Skeletal muscle satellite cell (primary cell): Measurements from ENCODE around the gene SMYD3.
"Not testable (repeated sequence)": the region's sequence is repeated elsewhere in the genome, so short reads cannot be mapped to it uniquely, and the experiment has no call there.

ENCODE experiments used
- H3K27me3 ChIP-seq: 2 replicates; pipeline ENCODE4 v1.7.0; 2013; ENCODE audit warnings: low read length; ENCODE audit not compliant: control insufficient read depth, insufficient read depth
- H3K36me3 ChIP-seq: 2 replicates; pipeline ENCODE4 v1.7.0; 2013; ENCODE audit warnings: mild to moderate bottlenecking, control low read depth, low read length; ENCODE audit not compliant: insufficient read depth
- H3K4me1 ChIP-seq: 2 replicates; pipeline ENCODE4 v1.7.0; 2013; ENCODE audit warnings: low read length; ENCODE audit not compliant: control insufficient read depth, insufficient read depth
- H3K4me2 ChIP-seq: 2 replicates; pipeline ENCODE4 v1.7.0; 2013; ENCODE audit warnings: mild to moderate bottlenecking, low read length
- H3K4me3 ChIP-seq: 2 replicates; pipeline ENCODE4 v1.7.0; 2013; ENCODE audit warnings: low read length
- H3K9ac ChIP-seq: 2 replicates; pipeline ENCODE4 v1.7.0; 2013; ENCODE audit warnings: mild to moderate bottlenecking, low read depth, low read length, moderate library complexity
- H3K9me3 ChIP-seq: replicated peaks from 2 replicates; pipeline ENCODE4 v1.7.0; 2013; ENCODE audit warnings: mild to moderate bottlenecking, control low read depth, low read length

The SMYD3 gene

GRCh38 chr1:246338546-246338945 lies 168.5 kb downstream of the SMYD3 start:
- H3K9ac ChIP-seq: no peak overlapping the region
- H3K27me3 ChIP-seq: no peaks in the 10 kb centered on the region
- no peaks in the 10 kb centered on the region for H3K36me3 ChIP-seq
- no peak overlapping the region for H3K4me2 ChIP-seq
- H3K9me3 ChIP-seq: no peaks in the 10 kb centered on the region
- no peak overlapping the region for H3K4me3 ChIP-seq
- H3K4me1 ChIP-seq: no peaks in the 10 kb centered on the region

GRCh38 chr1:246338098-246338497 lies 169.0 kb downstream of the SMYD3 start:
- no peaks in the 10 kb centered on the region for H3K27me3 ChIP-seq
- no peaks in the 10 kb centered on the region for H3K4me1 ChIP-seq
- H3K4me2 ChIP-seq: no peak overlapping the region
- H3K9me3 ChIP-seq: no peaks in the 10 kb centered on the region
- H3K9ac ChIP-seq: no peak overlapping the region
- H3K36me3 ChIP-seq: no peaks in the 10 kb centered on the region
- H3K4me3 ChIP-seq: no peak overlapping the region

- Histone ChIP-seq H3K4me2 (no peak overlapping the region), H3K4me1 (no peaks in the 10 kb centered on the region), H3K36me3 (no peaks in the 10 kb centered on the region), H3K9me3 (no peaks in the 10 kb centered on the region), H3K4me3 (no peak overlapping the region), H3K27me3 (no peaks in the 10 kb centered on the region), H3K9ac (no peak overlapping the region)
Measured at GRCh38 chr1:246335151-246335550, 171.9 kb downstream of the SMYD3 start.

GRCh38 chr1:246333855-246334254 lies 173.2 kb downstream of the SMYD3 start:
- Histone ChIP-seq H3K36me3 (no peaks in the 10 kb centered on the region), H3K4me3 (no peak overlapping the region), H3K9ac (no peak overlapping the region), H3K9me3 (no peaks in the 10 kb centered on the region), H3K4me2 (no peak overlapping the region), H3K4me1 (no peaks in the 10 kb centered on the region), H3K27me3 (no peaks in the 10 kb centered on the region)

GRCh38 chr1:246332078-246332477 lies 175.0 kb downstream of the SMYD3 start:
- H3K4me2 ChIP-seq: no peak overlapping the region

GRCh38 chr1:246329900-246330299 lies 177.2 kb downstream of the SMYD3 start:
- Histone ChIP-seq H3K4me3 (no peak overlapping the region), H3K9me3 (no peaks in the 10 kb centered on the region), H3K4me1 (no peaks in the 10 kb centered on the region), H3K4me2 (no peak overlapping the region), H3K36me3 (no peaks in the 10 kb centered on the region), H3K9ac (no peak overlapping the region), H3K27me3 (no peaks in the 10 kb centered on the region)

More at GRCh38 chr1:246332078-246332477, 175.0 kb downstream of the SMYD3 start:
- no peak overlapping the region for H3K4me3 ChIP-seq
- no peak overlapping the region for H3K9ac ChIP-seq
- no peaks in the 10 kb centered on the region for H3K9me3 ChIP-seq
- no peaks in the 10 kb centered on the region for H3K27me3 ChIP-seq
- H3K36me3 ChIP-seq: no peaks in the 10 kb centered on the region
- H3K4me1 ChIP-seq: no peaks in the 10 kb centered on the region

GRCh38 chr1:246329292-246329691 lies 177.8 kb downstream of the SMYD3 start:
- not testable (repeated sequence) for H3K27me3 ChIP-seq, H3K36me3 ChIP-seq, H3K9me3 ChIP-seq, H3K9ac ChIP-seq, H3K4me3 ChIP-seq, H3K4me2 ChIP-seq, H3K4me1 ChIP-seq

GRCh38 chr1:246324711-246325110 lies 182.4 kb downstream of the SMYD3 start:
- Histone ChIP-seq H3K9me3 (no peaks in the 10 kb centered on the region), H3K9ac (no peak overlapping the region)

GRCh38 chr1:246324033-246324432 lies 183.0 kb downstream of the SMYD3 start:
- not testable (repeated sequence) for H3K36me3 ChIP-seq, H3K27me3 ChIP-seq

More at GRCh38 chr1:246324711-246325110, 182.4 kb downstream of the SMYD3 start:
- H3K36me3 ChIP-seq: no peaks in the 10 kb centered on the region
- H3K4me1 ChIP-seq: no peaks in the 10 kb centered on the region
- no peak overlapping the region for H3K4me3 ChIP-seq
- H3K27me3 ChIP-seq: no peaks in the 10 kb centered on the region
- H3K4me2 ChIP-seq: no peak overlapping the region

GRCh38 chr1:246320286-246320685 lies 186.8 kb downstream of the SMYD3 start:
- no peak overlapping the region for H3K9ac ChIP-seq
- no peak overlapping the region for H3K4me3 ChIP-seq
- H3K4me1 ChIP-seq: peaks cover 11% of the 10 kb centered on the region
- no peaks in the 10 kb centered on the region for H3K9me3 ChIP-seq
- no peaks in the 10 kb centered on the region for H3K36me3 ChIP-seq
- no peak overlapping the region for H3K4me2 ChIP-seq
- no peaks in the 10 kb centered on the region for H3K27me3 ChIP-seq

More at GRCh38 chr1:246324033-246324432, 183.0 kb downstream of the SMYD3 start:
- not testable (repeated sequence) for H3K4me2 ChIP-seq, H3K9ac ChIP-seq, H3K4me1 ChIP-seq, H3K9me3 ChIP-seq, H3K4me3 ChIP-seq

GRCh38 chr1:246319083-246319714 lies 187.9 kb downstream of the SMYD3 start:
- H3K4me3 ChIP-seq: no peak overlapping the region
- H3K4me1 ChIP-seq: peaks cover 11% of the 10 kb centered on the region
- H3K27me3 ChIP-seq: no peaks in the 10 kb centered on the region
- no peaks in the 10 kb centered on the region for H3K9me3 ChIP-seq
- no peaks in the 10 kb centered on the region for H3K36me3 ChIP-seq
- no peak overlapping the region for H3K4me2 ChIP-seq
- no peak overlapping the region for H3K9ac ChIP-seq

- H3K9me3 ChIP-seq: no peaks in the 10 kb centered on the region
- H3K4me3 ChIP-seq: no peak overlapping the region
Measured at GRCh38 chr1:246318622-246319021, 188.5 kb downstream of the SMYD3 start.

More at GRCh38 chr1:246318622-246319021, 188.5 kb downstream of the SMYD3 start:
- Histone ChIP-seq H3K36me3 (no peaks in the 10 kb centered on the region), H3K4me2 (no peak overlapping the region), H3K9ac (no peak overlapping the region), H3K27me3 (no peaks in the 10 kb centered on the region), H3K4me1 (peaks cover 11% of the 10 kb centered on the region)
